ENCODE results near the gene DLGAP1. TPM values are rescaled to one million over a fixed set of nuclear protein-coding genes. Genes with fewer than 3 reads are reported as not detected.

DLGAP1 gene
- total and polyA plus RNA-seq, 2 of the 8 experiments (the other 6 are each of a cell fraction or from before 2014, with no cell fraction given), result 11.8 to 16.9 TPM

DNA sequence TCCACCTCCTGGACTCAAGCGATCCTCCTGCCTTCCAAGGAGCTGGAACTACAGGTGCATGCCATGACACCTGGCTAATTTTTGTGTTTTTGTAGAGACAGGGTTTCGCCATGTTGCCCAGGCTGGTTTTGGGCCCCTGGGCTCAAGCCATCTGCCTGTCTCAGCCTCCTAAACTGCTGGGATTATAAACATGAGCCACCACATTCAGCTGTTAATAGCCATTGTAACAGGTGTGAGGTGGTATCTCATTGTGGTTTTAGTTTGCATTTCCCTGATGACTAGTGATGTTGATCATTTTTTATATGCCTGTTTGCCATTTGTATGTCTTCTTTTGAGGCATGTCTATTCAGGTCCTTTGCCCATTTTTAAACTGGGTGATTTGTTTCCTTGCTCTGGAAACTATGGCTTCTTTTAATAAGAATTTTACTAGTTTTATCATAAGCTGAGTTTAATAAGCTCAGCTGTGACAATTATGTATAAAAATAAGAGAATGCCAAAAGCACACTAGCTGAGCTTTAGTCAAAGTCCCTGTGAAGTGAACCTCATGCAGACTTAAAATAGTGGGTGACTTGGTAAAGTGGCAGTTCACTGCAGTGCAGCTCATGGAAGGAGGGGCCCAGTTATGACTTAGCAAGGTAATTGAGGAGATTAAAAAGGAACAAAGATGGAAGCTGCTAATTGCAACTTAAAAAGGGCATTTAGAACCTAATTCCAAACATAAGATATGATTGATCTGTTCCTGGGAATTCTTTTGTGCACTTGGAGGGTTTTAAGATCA is 540.1 kb downstream of the DLGAP1 start:
- Histone ChIP-seq H2AK5ac (ENCODE audit: low read depth, low read length) (no peak overlapping the region), H3K79me1 (ENCODE audit: low read depth, low read length) (no peaks in the 10 kb centered on the region), H2BK20ac (ENCODE audit: low read length) (no peak overlapping the region), H3K23me2 (ENCODE audit: low read depth, low read length) (no peaks in the 10 kb centered on the region), H3K18ac (ENCODE audit: extremely low read depth, low read length) (no peak overlapping the region), H3K4ac (replicated peaks; ENCODE audit: insufficient read length, low read depth, low read length) (no peak overlapping the region), H3K27ac (ENCODE audit: low read depth, low read length) (no peak overlapping the region), H2BK12ac (ENCODE audit: low read depth, low read length) (no peak overlapping the region), H3K56ac (replicated peaks; ENCODE audit: insufficient read length, low read depth, low read length) (no peak overlapping the region), H3K79me2 (ENCODE audit: control insufficient read depth in 1 of 2, insufficient read depth in 2 of 2, low read length in 2 of 2) (no peaks in the 10 kb centered on the region), H4K91ac (replicated peaks; ENCODE audit: insufficient read length, low read length) (no peak overlapping the region), H3K14ac (ENCODE audit: insufficient read length) (no peak overlapping the region), H3K9me3 (ENCODE audit: insufficient read depth in 2 of 2, low read depth in 1 of 2, low read length in 1 of 2) (no peaks in the 10 kb centered on the region), H3K4me3 (ENCODE audit: extremely low read depth in 1 of 4, insufficient read depth in 2 of 4, low read depth in 3 of 4, low read length in 4 of 4) (no peak overlapping the region), H4K20me1 (replicated peaks in 1 of 2; ENCODE audit: control insufficient read depth in 1 of 2, insufficient read depth in 2 of 2, low read length in 2 of 2) (no peaks in the 10 kb centered on the region), H3K23ac (ENCODE audit: insufficient read length) (no peak overlapping the region), H3K36me3 (ENCODE audit: control insufficient read depth in 2 of 4, insufficient read depth in 4 of 4, low read length in 3 of 4) (no peaks in the 10 kb centered on the region), H3K9ac (replicated peaks in 1 of 4; ENCODE audit: extremely low read depth in 1 of 4, low read depth in 3 of 4, low read length in 3 of 4) (no peak overlapping the region), H2BK5ac (ENCODE audit: low read depth, low read length) (no peak overlapping the region), H4K8ac (ENCODE audit: extremely low read depth, insufficient read depth, low read length) (no peak overlapping the region), H3K27me3 (replicated peaks in 1 of 4; ENCODE audit: control insufficient read depth in 3 of 4, extremely low read depth in 1 of 4, insufficient read depth in 3 of 4, low read length in 3 of 4) (no peaks in the 10 kb centered on the region), H2BK120ac (replicated peaks; ENCODE audit: low read depth, low read length) (no peak overlapping the region), H2AFZ (ENCODE audit: low read length) (no peak overlapping the region), H3K4me2 (ENCODE audit: insufficient read depth in 1 of 2, low read depth in 2 of 2, low read length in 2 of 2) (no peak overlapping the region), H2BK15ac (ENCODE audit: low read length) (no peak overlapping the region), H3K4me1 (replicated peaks in 1 of 4; ENCODE audit: control insufficient read depth in 3 of 4, insufficient read depth in 4 of 4, low read length in 3 of 4) (no peaks in the 10 kb centered on the region; a peak in 1 of 7 replicates), H4K5ac (ENCODE audit: insufficient read length, low read depth, low read length) (no peak overlapping the region)
- ChIA-PET POLR2A (ENCODE audit: partially characterized antibody) (no interaction called here), CTCF (ENCODE audit: partially characterized antibody) (interaction anchor here (0.5 to 2.3 kb wide), 6 partner anchors 16 to 1373 kb away, joined by 3 to 6 read pairs (median 3); no protein-coding TSS in a partner anchor)
- FAIRE-seq, result no peak
- no peak for DNase-seq (ENCODE audit: low read depth in 1 of 2, low spot score in 2 of 2)
- 92% methylated on average over 2 of the region's 2 CpGs; no CpG with 5 or more reads in 1 of the 2 experiments for WGBS, 2 experiments (ENCODE audit: extremely low coverage in 1 of 2, insufficient coverage in 1 of 2, insufficient read length in 1 of 2, insufficient replicate concordance in 2 of 2, low coverage in 1 of 2, low lambda C conversion rate in 2 of 2, missing lambda C conversion rate in 1 of 2)
- TF ChIP-seq, protein P1, sequence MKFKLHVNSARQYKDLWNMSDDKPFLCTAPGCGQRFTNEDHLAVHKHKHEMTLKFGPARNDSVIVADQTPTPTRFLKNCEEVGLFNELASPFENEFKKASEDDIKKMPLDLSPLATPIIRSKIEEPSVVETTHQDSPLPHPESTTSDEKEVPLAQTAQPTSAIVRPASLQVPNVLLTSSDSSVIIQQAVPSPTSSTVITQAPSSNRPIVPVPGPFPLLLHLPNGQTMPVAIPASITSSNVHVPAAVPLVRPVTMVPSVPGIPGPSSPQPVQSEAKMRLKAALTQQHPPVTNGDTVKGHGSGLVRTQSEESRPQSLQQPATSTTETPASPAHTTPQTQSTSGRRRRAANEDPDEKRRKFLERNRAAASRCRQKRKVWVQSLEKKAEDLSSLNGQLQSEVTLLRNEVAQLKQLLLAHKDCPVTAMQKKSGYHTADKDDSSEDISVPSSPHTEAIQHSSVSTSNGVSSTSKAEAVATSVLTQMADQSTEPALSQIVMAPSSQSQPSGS (IDR thresholded peaks at IDR 0.05; ENCODE audit: low read length), result no peak
- no peak for TF ChIP-seq KDM4A (IDR thresholded peaks at IDR 0.05; ENCODE audit: low read depth, low read length, severe bottlenecking)
- TF ChIP-seq CTBP2 (IDR thresholded peaks at IDR 0.05; ENCODE audit: borderline replicate concordance, insufficient read depth, insufficient read length, low read length), result no peak
- no peak for TF ChIP-seq SP1 (IDR thresholded peaks at IDR 0.05; ENCODE audit: low read depth, low read length)
- no peak for TF ChIP-seq GTF2F1 (IDR thresholded peaks at IDR 0.05; ENCODE audit: borderline replicate concordance, low read depth, low read length)
- no peak for TF ChIP-seq EZH2 (IDR thresholded peaks at IDR 0.05; ENCODE audit: low read depth, low read length, severe bottlenecking)
- TF ChIP-seq KDM1A (IDR thresholded peaks at IDR 0.05; ENCODE audit: borderline replicate concordance, low read length), result no peak
- no peak for TF ChIP-seq BRCA1 (IDR thresholded peaks at IDR 0.05; ENCODE audit: low read depth, low read length)
- no peak for TF ChIP-seq YY1 (IDR thresholded peaks at IDR 0.05; ENCODE audit: low read depth, low read length)
- no peak for TF ChIP-seq SP2 (IDR thresholded peaks at IDR 0.05; ENCODE audit: low read length)
- no peak for TF ChIP-seq RNF2 (IDR thresholded peaks at IDR 0.05; ENCODE audit: borderline replicate concordance, low read depth, low read length, missing control alignments, poor library complexity, severe bottlenecking)
